ENCODE data around the gene C1QTNF6. TPM values are rescaled to one million over a fixed set of nuclear protein-coding genes. Genes with fewer than 3 reads are reported as not detected.

The C1QTNF6 gene
- total and polyA plus RNA-seq, 2 donors (not counting 3 experiments of a cell fraction or from before 2014, with no cell fraction given) = 20.2 to 27.6 TPM

- Histone ChIP-seq H3K9me3 (replicated peaks; ENCODE audit: control insufficient read depth, insufficient read depth, low read length) (no peaks in the 10 kb centered on the region), H3K9me1 (replicated peaks; ENCODE audit: control insufficient read depth, extremely low read depth, insufficient read depth, low read length) (no peaks in the 10 kb centered on the region), H3K4me3 (replicated peaks in 1 of 3; ENCODE audit: insufficient read depth in 1 of 3, low read depth in 1 of 3, low read length in 3 of 3) (no peak overlapping the region), H4K20me1 (replicated peaks; ENCODE audit: control insufficient read depth, extremely low read depth, insufficient read depth, low read length) (no peaks in the 10 kb centered on the region), H3K36me3 (ENCODE audit: control insufficient read depth in 2 of 2, extremely low read depth in 1 of 2, insufficient read depth in 2 of 2, low read length in 2 of 2) (no peaks in the 10 kb centered on the region), H3K4me2 (ENCODE audit: insufficient read depth, low read length) (no peak overlapping the region), H3K79me2 (ENCODE audit: control insufficient read depth, insufficient read depth, low read length) (no peaks in the 10 kb centered on the region), H3K9ac (replicated peaks; ENCODE audit: extremely low read depth, insufficient read depth, low read length) (no peak overlapping the region), H3K4me1 (ENCODE audit: control insufficient read depth, extremely low read depth, insufficient read depth, low read length) (peaks cover 30% of the 10 kb centered on the region), H2AFZ (ENCODE audit: low read depth, low read length) (peak overlapping the region; percentile 2), H3K27ac (ENCODE audit: insufficient read depth, low read depth, low read length) (peak overlapping the region; percentile 82), H3K27me3 (ENCODE audit: control insufficient read depth in 2 of 2, insufficient read depth in 2 of 2, low read length in 2 of 2) (no peaks in the 10 kb centered on the region)
- FAIRE-seq (peak; percentile 76), DNase-seq (ENCODE audit: low read depth, low spot score) (peak; percentile 65)
- dilution Hi-C loops (cut with MboI; ENCODE audit: extremely low pct_ligation_motif_present, low sequenced_read_pairs) (no loop called here), intact Hi-C loops (cut with micrococcal nuclease) (no loop called here)
- TF ChIP-seq FOS (IDR thresholded peaks at IDR 0.05; ENCODE audit: borderline replicate concordance, insufficient read depth, low read length) (no peak), MAX (IDR thresholded peaks at IDR 0.05; ENCODE audit: insufficient read depth, insufficient read length) (no peak), JUN (IDR thresholded peaks at IDR 0.05; ENCODE audit: borderline replicate concordance, insufficient read depth, insufficient read length, low read depth) (no peak), POLR2A (IDR thresholded peaks at IDR 0.05; ENCODE audit: low read depth, low read length) (no peak), EZH2 (IDR thresholded peaks at IDR 0.05; ENCODE audit: borderline replicate concordance, low read depth, low read length, severe bottlenecking) (no peak), MYC (IDR thresholded peaks at IDR 0.05; ENCODE audit: low read depth, low read length) (no peak), GATA2 (IDR thresholded peaks at IDR 0.05; ENCODE audit: insufficient read depth, insufficient read length, low read depth, low read length) (no peak), CTCF (IDR thresholded peaks at IDR 0.05; ENCODE audit: extremely low read depth in 1 of 2, insufficient read depth in 1 of 2, low read depth in 1 of 2, low read length in 2 of 2) (no peak), POLR2AphosphoS5 (IDR thresholded peaks at IDR 0.05; ENCODE audit: insufficient read depth, low read depth, low read length) (no peak)
- CTCF ChIA-PET = interaction anchor here (2.3 to 5.5 kb wide), 4 partner anchors 9 to 20 kb away, joined by 6 to 54 read pairs (median 8); partner anchors contain the start of gene C1QTNF6
- no TSS peak for BruUV-seq (replicated peaks)
- POLR2A ChIA-PET = interaction anchor here (0.8 kb wide), 1 partner anchor 9 kb away, joined by 3 read pairs; the partner anchor contains the start of gene C1QTNF6
These were observed 9.5 kb downstream of the C1QTNF6 start for GRCh38 chr22:37178350-37179125.

Data from endothelial cell of umbilical vein (primary cell).